Upper lobe of left lung (tissue), 6 donors: ENCODE data around the gene VKORC1. TPM values are rescaled to one million over a fixed set of nuclear protein-coding genes. Genes with fewer than 3 reads are reported as not detected.

ENCODE experiments used
- ATAC-seq, 2 donors: fragments of 200-7000 bp; cut with Tn5 transposase; one replicate each; pipeline ENCODE4 v1.9.1; 2022; ENCODE audit warnings: mild to moderate bottlenecking in 2 of 2, moderate library complexity in 2 of 2; ENCODE audit not compliant: low FRiP score in 2 of 2
- DNase-seq, 2 donors: peaks; one replicate each; pipeline ENCODE4 v3.0.0-alpha.2; 2019 to 2020
- H3K27ac ChIP-seq, 4 donors: fragments of 200-600 bp; sonication (generic); one replicate each; pipeline ENCODE4 v1.5.1; 2016 to 2019
- H3K27me3 ChIP-seq, 4 donors: fragments of 200-600 bp; sonication (generic); one replicate each; pipeline ENCODE4 v1.5.1; 2017 to 2019
- H3K36me3 ChIP-seq, 4 donors: fragments of 200-600 bp; sonication (generic); one replicate each; pipeline ENCODE4 v1.5.1; 2016 to 2019
- H3K4me1 ChIP-seq, 4 donors: fragments of 200-600 bp; sonication (generic); one replicate each; pipeline ENCODE4 v1.5.1; 2018 to 2019
- H3K4me3 ChIP-seq, 4 donors: fragments of 200-600 bp; sonication (generic); one replicate each; pipeline ENCODE4 v1.5.1; 2017 to 2019; ENCODE audit warnings: mild to moderate bottlenecking in 2 of 4, moderate library complexity in 1 of 4
- H3K9me3 ChIP-seq, 4 donors: fragments of 200-600 bp; sonication (generic); one replicate each; pipeline ENCODE4 v1.5.1; 2018 to 2019
- CTCF ChIP-seq, 6 experiments: fragments of 450-650 bp in 4 of 6; fragments of 200-600 bp in 2 of 6; sonication (generic) in 2 of 6; IDR thresholded peaks; one replicate each; pipeline ENCODE4 v1.5.1; 2016 to 2019; ENCODE audit warnings: antibody characterized with exemption in 6 of 6
- EP300 ChIP-seq, 4 donors: sonication (generic); formaldehyde crosslinking; IDR thresholded peaks; one replicate each; pipeline ENCODE4 v1.5.1; 2017; ENCODE audit warnings: antibody characterized with exemption in 4 of 4, control low read depth in 2 of 4
- POLR2A ChIP-seq, 4 donors: fragments of 450-650 bp; IDR thresholded peaks; one replicate each; pipeline ENCODE4 v1.5.1; 2016 to 2017; ENCODE audit warnings: antibody characterized with exemption in 4 of 4, mild to moderate bottlenecking in 2 of 4
- POLR2AphosphoS5 ChIP-seq, 2 donors: sonication (generic); formaldehyde crosslinking; IDR thresholded peaks; one replicate each; pipeline ENCODE4 v1.5.1; 2017; ENCODE audit warnings: antibody characterized with exemption in 2 of 2
- WGBS, 2 donors: methylation state at CpG; one replicate each; pipeline ENCODE4 v1.1.5; 2017 to 2018; 5-methylcytosine and 5-hydroxymethylcytosine counted together
- total RNA-seq, 6 donors: library from RNA; depleted of rRNA in 4 of 6; stranded (reverse); fragments of >200 nt in 4 of 6; gene quantifications; one replicate each; pipeline versions ENCODE4 v1.1.0 to v1.2.1, GENCODE V29; 2016 to 2021
- donor health status: DM: no; HTN: no; CAD: no; lungs with moderate emphysema.
- donor health status: DM: no; HTN: yes; CAD: no; lungs with severe emphysema.

The VKORC1 gene
- total RNA-seq, 6 donors from 2014 or later, result 37.7 to 105 (median 61.4) TPM

GRCh38 chr16:31055613-31056012, 39.0 kb downstream of the VKORC1 start:
- DNase-seq (no peak), ATAC-seq (no peak)
- no peak overlapping the region for H3K4me3 ChIP-seq
- H3K9me3 ChIP-seq, result no peaks in the 10 kb centered on the region
- 88 to 98% methylated on average over 4 of the region's 4 CpGs for WGBS, 2 donors
- H3K4me1 ChIP-seq, result no peaks in the 10 kb centered on the region
- TF ChIP-seq POLR2AphosphoS5 (IDR thresholded peaks at IDR 0.05) (no peak), CTCF (IDR thresholded peaks at IDR 0.05) (no peak), EP300 (IDR thresholded peaks at IDR 0.05) (no peak), POLR2A (IDR thresholded peaks at IDR 0.05) (no peak)
- no peak overlapping the region for H3K27ac ChIP-seq
- H3K27me3 ChIP-seq, result no peaks in the 10 kb centered on the region
- H3K36me3 ChIP-seq, result peaks cover 0 to 13% (median under 1%) of the 10 kb centered on the region in 4 donors

GRCh38 chr16:31052114-31052513, 42.5 kb downstream of the VKORC1 start:
- peak; percentile 62 to 95 for ATAC-seq
- 60% methylated on average over 2 of the region's 2 CpGs for WGBS, 2 donors
- no peak overlapping the region for H3K4me3 ChIP-seq
- no peaks in the 10 kb centered on the region for H3K4me1 ChIP-seq
- H3K27me3 ChIP-seq, result no peaks in the 10 kb centered on the region
- H3K9me3 ChIP-seq, result no peaks in the 10 kb centered on the region
- DNase-seq, result peak in 1 of 2 donors; percentile 57
- peak overlapping the region in 1 of 4 donors; percentile 31 for H3K27ac ChIP-seq
- TF ChIP-seq POLR2A (IDR thresholded peaks at IDR 0.05) (no peak), EP300 (IDR thresholded peaks at IDR 0.05) (peak in 1 of 4 donors; percentile 15), POLR2AphosphoS5 (IDR thresholded peaks at IDR 0.05) (peak in 1 of 2 donors; percentile 27), CTCF (IDR thresholded peaks at IDR 0.05) (no peak)
- H3K36me3 ChIP-seq, result no peaks in the 10 kb centered on the region

- TF ChIP-seq POLR2A (IDR thresholded peaks at IDR 0.05) (no peak), CTCF (IDR thresholded peaks at IDR 0.05) (no peak), POLR2AphosphoS5 (IDR thresholded peaks at IDR 0.05) (no peak), EP300 (IDR thresholded peaks at IDR 0.05) (no peak)
- no peaks in the 10 kb centered on the region for H3K36me3 ChIP-seq
- H3K27me3 ChIP-seq, result no peaks in the 10 kb centered on the region
- H3K4me3 ChIP-seq, result no peak overlapping the region
- WGBS, 2 donors, result 76 to 85% methylated on average over 10 of the region's 10 CpGs
- no peak for DNase-seq
- no peaks in the 10 kb centered on the region for H3K4me1 ChIP-seq
- H3K9me3 ChIP-seq, result no peaks in the 10 kb centered on the region
- H3K27ac ChIP-seq, result no peak overlapping the region
- no peak for ATAC-seq
Observed at GRCh38 chr16:31050280-31051030, 44.1 kb downstream of the VKORC1 start.

GRCh38 chr16:31043898-31044481, 50.6 kb downstream of the VKORC1 start:
- WGBS, 2 donors, result 92 to 95% methylated on average over 4 of the region's 4 CpGs
- H3K27ac ChIP-seq, result no peak overlapping the region
- no peak for ATAC-seq
- H3K36me3 ChIP-seq, result peaks cover 9 to 42% (median 32%) of the 10 kb centered on the region in 4 donors
- no peaks in the 10 kb centered on the region for H3K27me3 ChIP-seq
- DNase-seq, result no peak
- no peaks in the 10 kb centered on the region for H3K9me3 ChIP-seq
- H3K4me1 ChIP-seq, result no peaks in the 10 kb centered on the region
- TF ChIP-seq CTCF (IDR thresholded peaks at IDR 0.05), result no peak
- no peak for TF ChIP-seq POLR2AphosphoS5 (IDR thresholded peaks at IDR 0.05)
- no peak for TF ChIP-seq EP300 (IDR thresholded peaks at IDR 0.05)
- no peak for TF ChIP-seq POLR2A (IDR thresholded peaks at IDR 0.05)
- H3K4me3 ChIP-seq, result no peak overlapping the region
